Activated CD4-positive, alpha-beta T cell treated with anti-CD3 and anti-CD28 coated beads, Interleukin-2, amount 50 U/mL, for 1 hour (primary cell): ENCODE results near the gene RPTOR.
"Not testable (repeated sequence)": the region's sequence is repeated elsewhere in the genome, so short reads cannot be mapped to it uniquely, and the experiment has no call there.

ENCODE experiments used
- DNase-seq: peaks from one replicate; pipeline ENCODE4 v3.0.0-alpha.2; 2020

RPTOR gene

GRCh38 chr17:80787881-80788280, 243.2 kb downstream of the RPTOR start:
- no peak for DNase-seq

DNA sequence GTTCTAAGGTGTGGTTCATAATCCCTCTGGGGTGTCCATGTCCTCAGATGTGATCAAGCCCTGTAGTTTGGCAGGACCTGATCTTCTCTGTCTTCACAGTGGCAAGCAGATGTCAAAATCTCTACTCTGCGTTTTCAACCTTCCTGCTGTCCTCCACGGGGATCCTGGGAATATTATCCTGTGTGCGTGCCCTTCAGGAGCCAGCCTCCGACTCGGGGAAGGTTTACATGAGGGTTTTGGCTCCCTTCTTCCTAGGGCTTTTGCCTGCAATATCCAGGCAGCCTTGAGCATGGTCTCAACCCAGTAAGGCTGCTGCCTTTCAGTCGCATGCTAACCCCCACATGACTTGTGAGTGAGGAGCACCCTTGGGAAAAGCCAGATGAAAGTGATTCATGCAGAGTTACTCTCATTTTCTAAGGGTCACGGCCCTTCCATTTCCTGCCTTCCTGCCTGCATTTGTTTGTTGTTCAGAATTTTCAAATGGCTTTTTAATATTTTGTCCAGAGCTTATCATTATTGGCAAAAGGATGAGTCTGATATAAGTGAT, 244.8 kb downstream of the RPTOR start:
- DNase-seq: no peak

GRCh38 chr17:80790021-80790765, 245.6 kb downstream of the RPTOR start:
- DNase-seq: peak; percentile 23

- no peak for DNase-seq
Measured at GRCh38 chr17:80790981-80791742, 246.5 kb downstream of the RPTOR start.

GRCh38 chr17:80791758-80792284, 247.2 kb downstream of the RPTOR start:
- DNase-seq: peak; percentile 42

DNA sequence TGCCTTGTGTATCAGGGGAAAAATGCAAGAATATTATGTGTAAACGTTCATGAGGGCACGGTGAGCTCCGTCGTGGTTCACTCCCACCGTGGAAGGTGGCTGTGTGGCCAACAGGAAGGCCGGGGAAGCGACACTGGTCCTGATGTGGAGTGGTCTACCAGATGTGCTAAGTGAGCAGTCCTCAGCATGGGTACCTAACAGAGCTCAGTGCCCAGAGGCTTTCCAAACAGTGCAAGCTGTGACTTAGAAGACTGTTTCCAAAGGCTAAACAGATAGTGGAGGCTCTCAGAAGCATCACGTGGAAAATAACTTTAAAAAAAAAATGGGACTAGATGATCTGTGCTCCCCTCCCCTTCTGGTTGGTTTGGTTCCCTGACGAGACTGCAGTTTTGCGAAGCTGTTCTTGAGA, 247.7 kb downstream of the RPTOR start:
- DNase-seq: no peak

DNA sequence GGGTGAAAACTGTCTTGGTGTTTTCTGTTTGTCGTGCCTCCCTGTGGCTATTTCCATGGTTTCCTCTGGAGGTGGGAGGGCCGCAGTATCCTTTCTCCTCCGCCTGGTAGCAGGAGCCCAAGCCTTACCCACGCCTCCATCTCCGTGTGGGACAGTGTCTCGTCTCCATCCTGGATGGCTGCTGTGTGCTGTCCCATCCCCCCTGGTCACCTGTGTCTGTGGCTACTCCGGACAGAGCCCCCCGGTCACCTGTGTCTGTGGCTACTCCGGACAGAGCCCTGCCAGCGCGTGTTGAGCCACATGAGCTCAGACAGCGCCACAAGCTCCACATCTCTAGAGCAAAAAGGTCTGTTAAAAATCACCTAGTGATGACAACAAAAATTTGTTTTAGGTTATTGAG, 248.8 kb downstream of the RPTOR start:
- no peak for DNase-seq

DNA sequence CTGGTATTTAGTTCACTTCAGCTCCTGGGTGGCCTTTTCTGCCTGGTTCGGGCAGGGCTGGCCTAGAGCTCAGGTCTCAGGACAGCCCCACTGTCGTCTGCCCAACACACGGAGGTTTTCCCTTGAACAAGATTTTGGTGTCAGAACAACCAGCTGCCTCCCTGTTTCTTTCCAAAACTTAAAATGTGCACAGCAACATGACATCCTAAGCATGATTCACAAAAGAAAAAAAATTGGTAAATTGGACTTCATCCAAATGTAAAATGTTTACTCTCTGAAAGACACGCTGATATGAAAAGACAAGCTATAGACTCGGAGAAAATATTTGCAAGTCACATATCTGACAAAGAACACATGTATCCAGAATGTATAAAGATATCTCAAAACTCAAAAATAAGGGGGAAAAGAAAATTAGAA, 249.2 kb downstream of the RPTOR start:
- no peak for DNase-seq

GRCh38 chr17:80794281-80795089, 249.8 kb downstream of the RPTOR start:
- DNase-seq: no peak

DNA sequence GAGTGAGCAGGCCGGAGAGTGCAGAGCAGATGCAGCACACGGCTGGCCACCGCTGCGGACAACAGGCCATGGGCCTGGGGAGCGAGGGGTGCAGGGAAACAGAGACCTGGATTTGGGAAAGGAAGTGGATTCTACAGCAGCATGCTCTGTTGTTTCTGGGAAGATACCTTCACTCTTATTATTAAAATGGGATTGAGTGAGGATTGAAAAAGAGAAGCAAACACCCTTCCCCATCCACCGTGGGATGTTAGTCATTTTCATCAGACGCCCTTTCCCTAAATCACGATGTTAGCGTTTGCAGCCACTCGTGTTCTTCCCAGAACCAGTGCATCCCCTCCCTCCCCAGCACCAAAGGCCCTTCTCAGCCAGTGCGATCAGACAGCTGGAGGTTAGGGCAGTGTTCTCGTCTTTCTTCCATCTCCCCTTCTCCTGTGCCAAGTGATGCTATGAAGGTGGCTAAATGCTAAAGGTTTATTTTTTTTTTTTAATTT, 250.5 kb downstream of the RPTOR start:
- no peak for DNase-seq

DNA sequence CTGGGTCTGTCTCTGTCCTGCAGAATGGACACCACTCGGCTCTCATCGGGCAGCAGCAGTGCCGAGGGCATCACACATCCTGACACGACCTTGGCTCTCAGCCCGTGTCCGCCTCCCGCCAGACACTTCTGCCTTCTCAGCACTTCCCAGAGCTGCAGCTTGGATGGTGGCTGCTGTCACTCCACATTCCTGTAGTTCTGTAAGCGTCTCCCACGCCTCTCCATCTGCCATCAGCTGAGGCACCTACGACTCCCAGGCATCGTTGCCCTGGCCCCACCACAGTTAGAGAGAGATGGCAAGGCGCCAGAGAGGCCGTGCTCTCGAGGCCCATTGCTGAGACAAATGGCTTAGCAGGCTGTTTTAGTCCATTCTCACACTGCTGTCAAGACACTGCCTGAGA, 251.1 kb downstream of the RPTOR start:
- DNase-seq: no peak

- DNase-seq: no peak
Measured at GRCh38 chr17:80796430-80796861, 251.8 kb downstream of the RPTOR start.

DNA sequence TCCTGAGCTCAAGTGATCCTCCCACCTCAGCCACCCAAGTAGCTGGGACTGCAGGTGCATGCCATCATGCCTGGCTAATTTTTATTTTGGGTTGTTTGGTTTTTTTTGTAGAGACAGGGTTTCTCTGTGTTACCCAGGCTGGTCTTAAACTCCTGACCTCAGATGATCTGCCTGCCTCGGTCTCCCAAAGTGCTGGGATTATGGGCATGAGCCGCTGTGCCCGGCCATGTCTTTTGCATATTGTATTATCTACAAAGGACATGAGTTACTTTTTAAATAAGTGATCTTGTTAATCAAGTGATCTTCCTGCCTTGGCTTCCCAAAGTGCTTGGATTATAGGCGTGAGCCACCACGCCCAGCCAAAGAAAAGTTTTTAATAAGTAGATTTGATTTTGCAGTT, 252.6 kb downstream of the RPTOR start:
- DNase-seq: not testable (repeated sequence)

GRCh38 chr17:80797741-80798594, 253.3 kb downstream of the RPTOR start:
- no peak for DNase-seq

DNA sequence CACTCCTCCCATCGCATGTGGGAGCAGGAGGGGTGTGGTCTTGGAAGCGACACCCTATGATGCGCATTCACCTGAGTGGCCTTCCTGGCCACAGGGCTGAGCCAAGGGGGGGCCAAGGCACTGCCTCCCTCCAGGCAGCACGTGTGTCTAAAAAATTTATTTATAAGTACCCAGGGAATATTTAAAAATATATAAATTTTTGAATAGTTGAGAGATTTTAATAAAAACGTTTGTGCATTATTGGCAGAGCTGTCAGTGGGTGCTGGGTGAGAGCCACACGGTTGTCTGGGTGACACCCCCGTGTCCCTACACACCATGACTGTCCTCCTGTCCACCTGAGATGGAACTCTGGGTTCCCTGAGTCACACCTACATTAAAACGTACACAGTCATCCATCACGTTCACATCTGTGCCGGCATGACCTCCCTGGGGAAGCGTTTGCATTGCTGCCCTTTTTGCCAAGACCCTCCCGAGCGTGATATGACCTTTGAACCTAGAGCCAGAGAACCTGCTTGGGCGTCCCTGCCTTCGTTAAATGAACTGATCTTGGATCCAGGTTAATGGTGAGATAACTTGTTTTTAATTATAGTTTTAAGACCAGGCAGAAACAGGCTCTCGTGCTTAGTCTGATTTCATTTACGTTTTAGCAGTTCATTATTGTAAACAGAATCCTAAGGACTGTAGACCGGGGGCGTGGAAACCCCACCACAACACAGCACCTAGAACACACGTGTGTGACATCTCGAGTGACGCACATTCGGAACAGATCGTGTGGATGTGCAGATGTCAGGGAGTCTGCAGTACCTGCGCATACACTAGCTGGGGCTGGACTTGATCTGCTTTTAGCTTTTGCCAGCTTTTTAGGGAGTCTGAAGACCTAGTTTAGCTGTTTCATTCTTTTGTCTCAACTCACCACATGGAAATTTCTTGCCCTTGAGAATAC, 254.2 kb downstream of the RPTOR start:
- no peak for DNase-seq

DNA sequence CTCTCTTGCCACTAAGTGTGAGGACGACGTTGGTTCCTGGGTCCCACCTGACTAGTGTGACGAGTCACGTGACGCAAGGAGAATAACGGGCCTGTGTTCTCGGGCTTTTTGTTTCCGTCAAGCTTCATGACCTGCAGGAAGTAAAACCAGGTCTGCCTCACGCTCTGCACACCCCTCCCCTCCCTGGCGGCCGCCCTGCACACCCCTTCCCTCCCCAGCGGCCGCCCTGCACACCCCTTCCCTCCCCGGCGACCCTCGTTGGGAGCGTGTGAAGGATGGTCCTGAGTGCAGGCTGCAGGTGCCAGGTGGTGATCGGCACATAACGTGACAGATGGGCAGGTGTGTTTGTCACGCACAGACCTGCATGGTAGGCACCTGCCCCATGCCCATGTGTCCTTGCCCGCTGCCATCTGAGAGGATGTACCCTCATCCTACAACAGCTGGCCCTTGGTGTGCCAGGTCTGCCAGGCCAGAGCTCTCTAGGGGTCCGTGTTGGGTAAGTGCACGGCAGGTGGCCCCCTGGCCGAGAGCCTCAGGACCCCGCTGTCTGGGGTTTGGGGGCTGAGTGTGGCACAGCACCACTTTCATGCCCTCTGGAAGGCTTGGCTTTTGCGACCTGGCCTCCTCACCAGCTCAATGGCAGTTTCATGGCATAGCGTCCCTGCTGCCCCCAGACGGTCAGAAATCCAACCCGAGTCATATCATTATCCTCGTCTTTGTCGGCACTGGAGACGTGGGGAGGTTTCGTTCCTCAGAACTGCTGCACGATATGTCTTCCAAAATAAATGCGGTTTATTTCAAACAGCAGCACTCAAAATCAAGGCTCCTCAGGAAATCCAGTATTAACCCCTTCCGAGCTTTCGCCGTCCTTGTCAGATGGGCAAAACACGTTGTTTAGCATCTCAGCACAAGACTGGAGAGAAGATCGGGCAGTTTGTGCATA, 255.2 kb downstream of the RPTOR start:
- DNase-seq: no peak

DNA sequence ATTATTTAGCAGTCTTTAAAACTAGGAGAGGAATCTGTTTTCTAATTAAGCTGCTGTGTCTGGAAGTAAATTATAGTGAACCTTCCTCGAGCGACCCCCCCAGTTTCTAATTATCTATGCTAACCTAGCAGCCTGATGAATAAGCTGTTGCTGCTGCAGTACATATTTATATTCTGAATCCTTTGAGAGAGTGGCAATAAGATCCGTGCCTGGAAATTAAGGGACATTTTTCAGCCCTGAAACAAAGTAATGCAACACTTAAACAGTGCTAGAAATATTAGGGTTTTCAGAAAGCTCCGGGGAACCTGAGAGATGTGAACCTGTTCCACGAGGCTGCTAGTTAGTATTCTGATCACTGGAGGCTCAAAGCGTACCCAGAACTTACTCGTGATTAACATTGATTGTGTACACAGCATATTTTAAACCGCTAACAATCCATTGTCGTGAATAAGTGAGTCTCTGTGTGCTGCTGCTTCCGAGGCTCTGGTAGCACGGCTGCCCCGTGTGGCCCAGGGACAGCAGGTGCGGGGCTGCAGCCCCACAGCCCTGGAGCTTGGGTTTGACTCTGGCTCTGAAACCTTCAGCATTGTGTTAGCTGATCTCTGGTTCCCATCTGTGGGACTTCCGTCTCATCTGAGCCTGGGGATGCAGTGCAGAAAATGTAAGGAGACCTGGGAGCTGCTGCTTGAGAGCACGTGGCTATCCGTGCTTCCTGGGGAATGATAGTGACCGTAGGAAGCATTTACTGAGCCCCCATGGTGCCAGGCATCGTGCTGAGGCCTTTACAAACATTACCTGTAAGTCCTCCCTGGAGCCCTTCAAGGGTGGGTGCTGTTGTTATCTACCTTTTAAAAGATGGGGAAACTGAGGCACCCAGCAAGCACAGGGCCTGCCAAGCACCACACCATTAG, 256.1 kb downstream of the RPTOR start:
- no peak for DNase-seq
